H9 (cell line): ENCODE measurements around the gene RNF5. TPM values are rescaled to one million over a fixed set of nuclear protein-coding genes. Genes with fewer than 3 reads are reported as not detected.

Experiments
- DNase-seq: peaks from one replicate; pipeline ENCODE4 v3.0.0-alpha.2; 2017
- H2AFZ ChIP-seq: one replicate; pipeline ENCODE4 v1.6.1; 2013; ENCODE audit warnings: mild to moderate bottlenecking, low read length, control low read depth, moderate library complexity
- H2AK5ac ChIP-seq: 2 replicates; pipeline ENCODE4 v1.6.1; 2013; ENCODE audit warnings: low read length, control low read depth, mixed read lengths; ENCODE audit not compliant: insufficient read length
- H2BK120ac ChIP-seq: one replicate; pipeline ENCODE4 v1.6.1; 2013; ENCODE audit warnings: low read depth, mild to moderate bottlenecking, low read length, control low read depth, inconsistent platforms; ENCODE audit not compliant: poor library complexity, severe bottlenecking
- H2BK12ac ChIP-seq: 2 replicates; pipeline ENCODE4 v1.6.1; 2013; ENCODE audit warnings: low read length, control low read depth, mixed read lengths, low read depth; ENCODE audit not compliant: insufficient read length
- H2BK15ac ChIP-seq: 2 replicates; pipeline ENCODE4 v1.6.1; 2013; ENCODE audit warnings: low read depth, low read length, control low read depth
- H2BK20ac ChIP-seq: one replicate; pipeline ENCODE4 v1.6.1; 2013; ENCODE audit warnings: low read depth, mild to moderate bottlenecking, low read length, control low read depth, inconsistent platforms; ENCODE audit not compliant: poor library complexity, severe bottlenecking
- H2BK5ac ChIP-seq: 2 replicates; pipeline ENCODE4 v1.6.1; 2013; ENCODE audit warnings: low read length, control low read depth, mixed read lengths; ENCODE audit not compliant: insufficient read length
- H3K14ac ChIP-seq: 2 replicates; pipeline ENCODE4 v1.6.1; 2013; ENCODE audit warnings: low read length, control low read depth; ENCODE audit not compliant: insufficient read depth
- H3K18ac ChIP-seq: 2 replicates; pipeline ENCODE4 v1.6.1; 2013; ENCODE audit warnings: low read depth, mild to moderate bottlenecking, mixed read lengths, low read length, control low read depth; ENCODE audit not compliant: insufficient read length
- H3K23ac ChIP-seq: 2 replicates; pipeline ENCODE4 v1.6.1; 2013; ENCODE audit warnings: low read length, control low read depth, mixed read lengths, low read depth; ENCODE audit not compliant: insufficient read length
- H3K23me2 ChIP-seq: 2 replicates; pipeline ENCODE4 v1.6.1; 2013; ENCODE audit warnings: low read depth, mild to moderate bottlenecking, mixed read lengths, low read length, control low read depth; ENCODE audit not compliant: insufficient read length, poor library complexity, severe bottlenecking
- H3K27ac ChIP-seq: 2 replicates; pipeline ENCODE4 v1.5.1; 2013; ENCODE audit warnings: low read length, control low read depth, mixed read lengths, low read depth; ENCODE audit not compliant: insufficient read length
- H3K27me3 ChIP-seq: 2 replicates; pipeline ENCODE4 v1.6.1; 2013; ENCODE audit warnings: low read length, control low read depth, inconsistent platforms; ENCODE audit not compliant: insufficient read depth
- H3K4ac ChIP-seq: 2 replicates; pipeline ENCODE4 v1.6.1; 2013; ENCODE audit warnings: low read depth, mild to moderate bottlenecking, control low read depth, inconsistent platforms, low read length, moderate library complexity
- H3K4me1 ChIP-seq: 2 replicates; pipeline ENCODE4 v1.6.1; 2013; ENCODE audit warnings: low read length, control low read depth, inconsistent platforms; ENCODE audit not compliant: insufficient read depth
- H3K4me2 ChIP-seq: 2 replicates; pipeline ENCODE4 v1.6.1; 2013; ENCODE audit warnings: low read length, control low read depth, mixed read lengths; ENCODE audit not compliant: insufficient read length, insufficient read depth
- H3K56ac ChIP-seq: 2 replicates; pipeline ENCODE4 v1.6.1; 2013; ENCODE audit warnings: low read depth, mild to moderate bottlenecking, mixed read lengths, low read length, control low read depth; ENCODE audit not compliant: insufficient read length
- H3K79me1 ChIP-seq: 2 replicates; pipeline ENCODE4 v1.6.1; 2013; ENCODE audit warnings: low read depth, mild to moderate bottlenecking, moderate library complexity, low read length, control low read depth, inconsistent platforms; ENCODE audit not compliant: insufficient read depth, poor library complexity, severe bottlenecking
- H3K79me2 ChIP-seq: 2 replicates; pipeline ENCODE4 v1.6.1; 2013; ENCODE audit warnings: low read length, control low read depth, inconsistent platforms; ENCODE audit not compliant: insufficient read depth
- H3K9ac ChIP-seq: 2 replicates; pipeline ENCODE4 v1.6.1; 2013; ENCODE audit warnings: low read length, control low read depth, mixed read lengths; ENCODE audit not compliant: insufficient read length; ENCODE audit errors: extremely low read depth
- H3K9me3 ChIP-seq: one replicate; pipeline ENCODE4 v1.6.1; 2013; ENCODE audit warnings: low read depth, low read length, inconsistent platforms; ENCODE audit not compliant: control insufficient read depth
- H3T11ph ChIP-seq: one replicate; pipeline ENCODE4 v1.6.1; 2013; ENCODE audit warnings: mild to moderate bottlenecking, low read length, control low read depth, inconsistent platforms
- H4K20me1 ChIP-seq: one replicate; pipeline ENCODE4 v1.6.1; 2013; ENCODE audit not compliant: control insufficient read depth, insufficient read length, insufficient read depth
- H4K5ac ChIP-seq: 2 replicates; pipeline ENCODE4 v1.6.1; 2013; ENCODE audit warnings: low read depth, mild to moderate bottlenecking, mixed read lengths, low read length, control low read depth; ENCODE audit not compliant: insufficient read length
- H4K8ac ChIP-seq: replicated peaks from 2 replicates; pipeline ENCODE4 v1.6.1; 2013; ENCODE audit warnings: low read length, control low read depth, mixed read lengths, low read depth; ENCODE audit not compliant: insufficient read length
- H4K91ac ChIP-seq: 2 replicates; pipeline ENCODE4 v1.6.1; 2013; ENCODE audit warnings: low read depth, mild to moderate bottlenecking, moderate library complexity, mixed read lengths, low read length, control low read depth; ENCODE audit not compliant: insufficient read length
- H3K27ac Mint-ChIP-seq, 3 experiments: 2 replicates in 2 of 3; 3 replicates in 1 of 3; pipeline ENCODE4 v1.8.0; 2020 to 2021; ENCODE audit warnings: mixed read lengths in 3 of 3, mild to moderate bottlenecking in 1 of 3, moderate library complexity in 1 of 3
- H3K27me3 Mint-ChIP-seq: 2 replicates; pipeline ENCODE4 v1.8.0; 2021; ENCODE audit warnings: low read depth, mild to moderate bottlenecking, moderate library complexity, mixed read lengths
- H3K36me3 Mint-ChIP-seq, 3 experiments: 2 replicates in 2 of 3; 3 replicates in 1 of 3; pipeline ENCODE4 v1.8.0; 2020 to 2021; ENCODE audit warnings: low read depth in 3 of 3, mixed read lengths in 3 of 3; ENCODE audit not compliant: insufficient read depth in 1 of 3
- H3K4me1 Mint-ChIP-seq, 2 experiments: 2 replicates each; pipeline ENCODE4 v1.8.0; 2020; ENCODE audit warnings: mixed read lengths in 2 of 2
- H3K4me3 Mint-ChIP-seq, 2 experiments: 2 replicates in 1 of 2; 3 replicates in 1 of 2; pipeline ENCODE4 v1.8.0; 2020 to 2021; ENCODE audit warnings: mild to moderate bottlenecking in 2 of 2, mixed read lengths in 2 of 2, moderate library complexity in 1 of 2
- H3K9me3 Mint-ChIP-seq, 2 experiments: 2 replicates in 1 of 2; 3 replicates in 1 of 2; pipeline ENCODE4 v1.8.0; 2020; ENCODE audit warnings: mild to moderate bottlenecking in 2 of 2, mixed read lengths in 2 of 2, moderate library complexity in 1 of 2
- CTCF ChIP-seq: fragments of 200-600 bp; sonication (generic); conservative IDR thresholded peaks from 3 replicates; pipeline ENCODE4 v1.8.0; 2021; ENCODE audit warnings: antibody characterized with exemption, mild to moderate bottlenecking
- WGBS: extraction: QIAGEN DNeasy Blood & Tissue Kit; methylation state at CpG from one replicate; pipeline ENCODE4 v1.1.7; 2013; ENCODE audit warnings: missing lambda C conversion rate, low lambda C conversion rate, mixed read lengths; ENCODE audit not compliant: insufficient read length; ENCODE audit errors: extremely low coverage; 5-methylcytosine and 5-hydroxymethylcytosine counted together
- total RNA-seq: library from RNA; stranded (reverse); gene quantifications from 2 replicates; pipeline ENCODE4 v1.2.1, GENCODE V29; 2021

Gene RNF5
- total RNA-seq, 1 experiment from 2014 or later: 116 TPM

- Histone ChIP-seq H3K18ac (no peak overlapping the region), H3K4me1 (no peaks in the 10 kb centered on the region; the same call in 1 of the 2 replicates), H4K20me1 (no peaks in the 10 kb centered on the region), H3K4me2 (no peak overlapping the region), H2BK5ac (no peak overlapping the region), H3K27me3 (no peaks in the 10 kb centered on the region; the same call in 1 of the 2 replicates), H2AK5ac (no peak overlapping the region), H3K23ac (no peak overlapping the region), H2AFZ (no peak overlapping the region), H3K27ac (no peak overlapping the region), H3K9me3 (no peaks in the 10 kb centered on the region), H2BK12ac (no peak overlapping the region), H3K79me2 (no peaks in the 10 kb centered on the region; the same call in 1 of the 2 replicates), H2BK20ac (no peak overlapping the region), H2BK15ac (no peak overlapping the region), H3K9ac (no peak overlapping the region), H4K91ac (no peak overlapping the region), H3K56ac (no peak overlapping the region), H3K79me1 (no peaks in the 10 kb centered on the region), H2BK120ac (no peak overlapping the region), H3T11ph (no peak overlapping the region), H4K5ac (no peak overlapping the region), H3K14ac (no peak overlapping the region), H3K23me2 (peaks cover 24% of the 10 kb centered on the region), H3K4ac (no peak overlapping the region), H4K8ac (no peak overlapping the region)
- no peak for DNase-seq
- Mint-ChIP-seq H3K4me3 (no peak overlapping the region), H3K27ac (no peak overlapping the region), H3K4me1 (peaks cover 21 to 23% of the 10 kb centered on the region in 2 experiments), H3K36me3 (peaks cover 22 to 47% (median 28%) of the 10 kb centered on the region in 3 experiments), H3K9me3 (no peaks in the 10 kb centered on the region), H3K27me3 (peaks cover 2% of the 10 kb centered on the region; the same call in 1 of the 2 replicates)
- no CpG with 5 or more reads among the region's 9 CpGs for WGBS
- no peak for TF ChIP-seq CTCF
These were observed 21.3 kb upstream of the RNF5 start for GRCh38 chr6:32156891-32157290.
